ENCODE measurements around the gene SUPT4H1.

SUPT4H1 gene

GRCh38 chr17:58380207-58381123 lies 28.5 kb upstream of the SUPT4H1 start:
- DNase-seq (ENCODE audit: low read depth): no peak

- no peak for DNase-seq (ENCODE audit: low read depth)
Measured at GRCh38 chr17:58379511-58379824, 27.5 kb upstream of the SUPT4H1 start.

GRCh38 chr17:58378733-58379510 lies 26.9 kb upstream of the SUPT4H1 start:
- DNase-seq (ENCODE audit: low read depth): no peak

GRCh38 chr17:58377661-58378060 lies 25.7 kb upstream of the SUPT4H1 start:
- DNase-seq (ENCODE audit: low read depth): no peak

- no peak for DNase-seq (ENCODE audit: low read depth)
Measured at GRCh38 chr17:58377093-58377601, 25.1 kb upstream of the SUPT4H1 start.

- no peak for DNase-seq (ENCODE audit: low read depth)
Measured at GRCh38 chr17:58376472-58377000, 24.5 kb upstream of the SUPT4H1 start.

- DNase-seq (ENCODE audit: low read depth): no peak
Measured at GRCh38 chr17:58375811-58376210, 23.8 kb upstream of the SUPT4H1 start.

GRCh38 chr17:58375256-58375655 lies 23.3 kb upstream of the SUPT4H1 start:
- DNase-seq (ENCODE audit: low read depth): no peak

GRCh38 chr17:58373923-58374322 lies 21.9 kb upstream of the SUPT4H1 start:
- DNase-seq (ENCODE audit: low read depth): no peak

GRCh38 chr17:58373003-58373402 lies 21.0 kb upstream of the SUPT4H1 start:
- DNase-seq (ENCODE audit: low read depth): no peak

- DNase-seq (ENCODE audit: low read depth): no peak
Measured at GRCh38 chr17:58371300-58371950, 19.4 kb upstream of the SUPT4H1 start.

GRCh38 chr17:58370716-58371115 lies 18.7 kb upstream of the SUPT4H1 start:
- no peak for DNase-seq (ENCODE audit: low read depth)

GRCh38 chr17:58370309-58370708 lies 18.3 kb upstream of the SUPT4H1 start:
- no peak for DNase-seq (ENCODE audit: low read depth)

GRCh38 chr17:58369214-58370031 lies 17.4 kb upstream of the SUPT4H1 start:
- no peak for DNase-seq (ENCODE audit: low read depth)

- DNase-seq (ENCODE audit: low read depth): no peak
Measured at GRCh38 chr17:58368860-58369213, 16.8 kb upstream of the SUPT4H1 start.

- DNase-seq (ENCODE audit: low read depth): no peak
Measured at GRCh38 chr17:58367461-58367860, 15.5 kb upstream of the SUPT4H1 start.

GRCh38 chr17:58365980-58366595 lies 14.1 kb upstream of the SUPT4H1 start:
- no peak for DNase-seq (ENCODE audit: low read depth)

- DNase-seq (ENCODE audit: low read depth): no peak
Measured at GRCh38 chr17:58365185-58365979, 13.4 kb upstream of the SUPT4H1 start.

- no peak for DNase-seq (ENCODE audit: low read depth)
Measured at GRCh38 chr17:58364270-58364942, 12.4 kb upstream of the SUPT4H1 start.

All from activated T-cell treated with anti-CD3 and anti-CD28 coated beads for 1 hour (primary cell).